Brain microvascular endothelial cell (primary cell): ENCODE data around the gene CHML.

Experiments used
- DNase-seq: peaks from one replicate; pipeline ENCODE4 v3.0.0-alpha.2; 2020
- H3K27ac ChIP-seq: fragments of 250-450 bp; sonication (Bioruptor Pico); 2 replicates; pipeline ENCODE4 v1.5.1; 2020; ENCODE audit warnings: mild to moderate bottlenecking, moderate library complexity
- H3K27me3 ChIP-seq: fragments of 250-450 bp; sonication (Bioruptor Pico); replicated peaks from 2 replicates; pipeline ENCODE4 v1.5.1; 2020; ENCODE audit warnings: mild to moderate bottlenecking
- H3K36me3 ChIP-seq: fragments of 250-450 bp; sonication (Bioruptor Pico); replicated peaks from 2 replicates; pipeline ENCODE4 v1.5.1; 2020; ENCODE audit warnings: mild to moderate bottlenecking
- H3K4me3 ChIP-seq: 2 replicates; pipeline ENCODE4 v1.5.1; 2011; ENCODE audit warnings: low read depth, mild to moderate bottlenecking, control low read depth, low read length, moderate library complexity
- CTCF ChIP-seq: IDR thresholded peaks from 2 replicates; pipeline ENCODE4 v1.5.1; 2011; ENCODE audit warnings: low read depth, mild to moderate bottlenecking, moderate library complexity, low read length, control low read depth, inconsistent platforms; ENCODE audit errors: missing control alignments
- in situ Hi-C: cut with HindIII; loops from 2 replicates; pipeline ENCODE4 v1.10.0; 2017; ENCODE audit warnings: low sequenced_read_pairs, low pct_ligation_motif_present

CHML gene

GRCh38 chr1:241591736-241592135 lies 48.4 kb downstream of the CHML start:
- Histone ChIP-seq H3K4me3 (no peak overlapping the region), H3K27ac (no peak overlapping the region), H3K36me3 (no peaks in the 10 kb centered on the region), H3K27me3 (no peaks in the 10 kb centered on the region)
- in situ Hi-C loops, result no loop called here
- DNase-seq, result no peak
- TF ChIP-seq CTCF, result no peak

DNA sequence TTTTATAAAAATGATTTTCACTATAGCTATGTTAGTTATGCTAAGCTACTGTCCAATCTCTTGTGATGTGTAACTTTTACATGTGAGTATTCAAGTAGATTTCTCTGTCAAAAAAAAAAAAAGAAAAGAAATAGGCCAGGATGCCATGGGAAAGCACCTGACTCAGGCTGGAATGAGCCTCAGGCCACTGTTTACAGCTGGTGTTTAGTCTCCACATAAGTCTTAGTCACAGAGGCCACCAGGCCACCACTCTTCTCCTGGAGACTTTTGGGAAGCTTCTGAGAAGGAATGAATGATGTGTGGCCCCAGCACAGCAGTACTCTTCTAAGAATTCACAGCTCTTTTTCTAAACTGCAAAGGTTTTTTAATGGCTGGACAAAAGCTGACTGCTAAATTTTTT lies 48.9 kb downstream of the CHML start:
- no peak for DNase-seq
- H3K4me3 ChIP-seq, result no peak overlapping the region
- H3K27ac ChIP-seq, result no peak overlapping the region
- in situ Hi-C loops, result no loop called here
- no peak for TF ChIP-seq CTCF
- no peaks in the 10 kb centered on the region for H3K36me3 ChIP-seq
- H3K27me3 ChIP-seq, result no peaks in the 10 kb centered on the region

DNA sequence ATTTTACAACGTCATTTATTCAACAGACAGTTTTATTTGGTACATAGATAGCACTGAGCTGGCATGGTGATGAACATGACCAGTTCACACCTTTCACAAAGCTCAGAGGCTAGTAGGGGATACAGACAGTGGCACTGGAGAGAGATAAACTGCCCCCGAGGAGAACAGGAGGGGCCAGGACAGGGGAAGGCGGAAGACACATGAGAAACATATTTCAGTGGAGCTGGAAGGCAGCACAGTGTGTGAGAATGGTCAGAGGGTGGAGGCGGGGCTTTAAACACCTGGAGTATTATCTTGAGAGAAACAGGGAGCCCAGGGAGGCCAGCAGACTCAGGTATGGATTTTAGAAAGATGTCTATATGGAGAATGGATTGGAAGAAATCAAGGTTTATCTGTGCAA lies 49.5 kb downstream of the CHML start:
- no peak for DNase-seq
- in situ Hi-C loops, result no loop called here
- TF ChIP-seq CTCF, result no peak
- H3K4me3 ChIP-seq, result no peak overlapping the region
- no peaks in the 10 kb centered on the region for H3K36me3 ChIP-seq
- H3K27ac ChIP-seq, result no peak overlapping the region
- no peaks in the 10 kb centered on the region for H3K27me3 ChIP-seq
